HepG2 (cell line): ENCODE measurements around the gene RALY. TPM values are rescaled to one million over a fixed set of nuclear protein-coding genes. Genes with fewer than 3 reads are reported as not detected.

Source experiments
- ATAC-seq: fragments of 200-7000 bp; cut with Tn5 transposase; 3 replicates; pipeline ENCODE4 v1.9.1; 2020; ENCODE audit warnings: mild to moderate bottlenecking, moderate library complexity
- BruUV-seq: library from RNA; stranded (reverse); fragments of 400-500 nt; replicated peaks from 2 replicates; lab custom pipeline; 2021; lab: Mats Ljungman, UMichigan
- CTCF ChIA-PET: fragments of 300-600 bp; formaldehyde crosslinking; extraction: SDS; loops from one replicate; lab custom pipeline; 2021; ENCODE audit warnings: low total read pairs, inconsistent platforms, low intra/inter-chr PET ratio; lab: Yijun Ruan, JAX
- POLR2A ChIA-PET: fragments of 350-600 bp; sonication (Branson Sonifier 250); formaldehyde crosslinking; loops from one replicate; lab custom pipeline; 2020; ENCODE audit warnings: antibody characterized with exemption, inconsistent platforms; lab: Yijun Ruan, JAX
- DNase-seq: peaks from one replicate; pipeline ENCODE4 v3.0.0-alpha.2; 2015; ENCODE audit warnings: low spot score
- FAIRE-seq: peaks from 3 replicates; lab custom pipeline; 2011; peaks lifted over from hg19 to GRCh38; lab: Jason Lieb, UNC
- H2AFZ ChIP-seq: one replicate; pipeline ENCODE4 v1.6.1; 2011; ENCODE audit warnings: low read length, inconsistent platforms
- H3K27ac ChIP-seq: fragments of 300-600 bp; 3 replicates; pipeline ENCODE4 v1.8.0; 2011; ENCODE audit warnings: mixed run types, mild to moderate bottlenecking, mixed read lengths, low read length, inconsistent platforms; ENCODE audit not compliant: insufficient read depth; ENCODE audit errors: extremely low read length
- H3K27me3 ChIP-seq, 2 experiments: fragments of 200-600 bp in 1 of 2; 2 replicates in 1 of 2; 3 replicates in 1 of 2; pipeline versions ENCODE4 v1.6.0 to v1.8.0; 2011; ENCODE audit warnings: low read length in 2 of 2, mild to moderate bottlenecking in 2 of 2, moderate library complexity in 2 of 2, inconsistent platforms in 1 of 2; ENCODE audit not compliant: insufficient read depth in 2 of 2, control insufficient read depth in 1 of 2
- H3K36me3 ChIP-seq, 2 experiments: fragments of 200-600 bp in 1 of 2; replicated peaks in 1 of 2; 2 replicates in 1 of 2; 3 replicates in 1 of 2; pipeline versions ENCODE4 v1.5.1 to v1.8.0; 2011; ENCODE audit warnings: low read length in 2 of 2, inconsistent platforms in 1 of 2; ENCODE audit not compliant: insufficient read depth in 2 of 2, control insufficient read depth in 1 of 2
- H3K4me1 ChIP-seq: 2 replicates; pipeline ENCODE4 v1.5.1; 2012; ENCODE audit warnings: low read length, inconsistent platforms; ENCODE audit not compliant: insufficient read depth
- H3K4me2 ChIP-seq: 2 replicates; pipeline ENCODE4 v1.6.0; 2011; ENCODE audit warnings: low read depth, low read length, inconsistent platforms
- H3K4me3 ChIP-seq, 3 experiments: fragments of 200-600 bp in 1 of 3; sonication (generic), shearing (Covaris generic) in 1 of 3; replicated peaks in 1 of 3; 2 replicates each; pipeline ENCODE4 v1.5.1; 2011 to 2016; ENCODE audit warnings: low read length in 3 of 3, inconsistent platforms in 2 of 3, low read depth in 2 of 3, mild to moderate bottlenecking in 2 of 3, control low read depth in 1 of 3, mixed read lengths in 1 of 3; ENCODE audit not compliant: insufficient read depth in 1 of 3
- H3K79me2 ChIP-seq: one replicate; pipeline ENCODE4 v1.6.1; 2011; ENCODE audit warnings: low read length, inconsistent platforms; ENCODE audit not compliant: insufficient read depth
- H3K9ac ChIP-seq: 2 replicates; pipeline ENCODE4 v1.6.0; 2011; ENCODE audit warnings: mild to moderate bottlenecking, low read depth, low read length, inconsistent platforms; ENCODE audit not compliant: insufficient read depth
- H3K9me3 ChIP-seq: 2 replicates; pipeline ENCODE4 v1.5.1; 2012; ENCODE audit warnings: mild to moderate bottlenecking, low read length
- H4K20me1 ChIP-seq: 2 replicates; pipeline ENCODE4 v1.6.0; 2011; ENCODE audit warnings: inconsistent platforms, mild to moderate bottlenecking, low read length, moderate library complexity; ENCODE audit not compliant: insufficient read depth
- ATF1 ChIP-seq: IDR thresholded peaks from 2 replicates; pipeline ENCODE4 v1.6.1; 2016; ENCODE audit warnings: mild to moderate bottlenecking, control low read depth
- ATF7 ChIP-seq, 2 experiments: fragments of 450-650 bp in 1 of 2; sonication (generic) in 1 of 2; formaldehyde crosslinking in 1 of 2; IDR thresholded peaks; 2 replicates each; pipeline versions ENCODE4 v1.4.0 to v1.6.1; 2016 to 2020; ENCODE audit warnings: antibody characterized with exemption in 1 of 2, mild to moderate bottlenecking in 1 of 2, missing genetic modification reagents in 1 of 2
- BHLHE40 ChIP-seq: IDR thresholded peaks from 2 replicates; pipeline ENCODE4 v1.6.1; 2011; ENCODE audit warnings: low read length, improper control_type of control experiment
- DMAP1 ChIP-seq: IDR thresholded peaks from 2 replicates; pipeline ENCODE4 v1.6.1; 2016
- FOXK1 ChIP-seq: sonication (generic); formaldehyde crosslinking; IDR thresholded peaks from 2 replicates; pipeline ENCODE4 v1.4.0; 2020; ENCODE audit warnings: low read depth, missing genetic modification reagents, borderline replicate concordance
- GATA4 ChIP-seq: sonication (generic); IDR thresholded peaks from 2 replicates; pipeline ENCODE4 v1.6.1; 2016; ENCODE audit warnings: antibody characterized with exemption, low read depth, borderline replicate concordance
- GZF1 ChIP-seq: sonication (generic); formaldehyde crosslinking; IDR thresholded peaks from 2 replicates; pipeline ENCODE4 v1.5.1; 2020; ENCODE audit warnings: mild to moderate bottlenecking, missing genetic modification reagents
- JUN ChIP-seq: sonication (generic); formaldehyde crosslinking; IDR thresholded peaks from 2 replicates; pipeline ENCODE4 v1.4.0; 2020; ENCODE audit warnings: mild to moderate bottlenecking, missing genetic modification reagents
- MATR3 ChIP-seq: sonication (generic); formaldehyde crosslinking; IDR thresholded peaks from 2 replicates; pipeline ENCODE4 v1.4.0; 2020; ENCODE audit warnings: missing genetic modification reagents
- NONO ChIP-seq, 2 experiments: fragments of 450-650 bp in 1 of 2; sonication (generic) in 1 of 2; formaldehyde crosslinking in 1 of 2; IDR thresholded peaks in 1 of 2; conservative IDR thresholded peaks in 1 of 2; 2 replicates each; pipeline versions ENCODE4 v1.6.1 to v1.8.0; 2017 to 2022; ENCODE audit warnings: mild to moderate bottlenecking in 1 of 2, missing genetic modification reagents in 1 of 2, moderate library complexity in 1 of 2
- SMAD9 ChIP-seq: sonication (generic); formaldehyde crosslinking; IDR thresholded peaks from 2 replicates; pipeline ENCODE4 v1.5.1; 2020; ENCODE audit warnings: mild to moderate bottlenecking, missing genetic modification reagents
- TRIM24 ChIP-seq: sonication (generic); formaldehyde crosslinking; IDR thresholded peaks from 2 replicates; pipeline ENCODE4 v1.8.0; 2022; ENCODE audit warnings: mild to moderate bottlenecking, missing genetic modification reagents
- U2AF1 ChIP-seq: fragments of 200-400 bp; formaldehyde crosslinking; optimal IDR thresholded peaks from 2 replicates; pipeline ENCODE3; 2017; ENCODE audit warnings: mild to moderate bottlenecking, low read depth, low read length
- ZNF747 ChIP-seq: sonication (generic); formaldehyde crosslinking; IDR thresholded peaks from 2 replicates; pipeline ENCODE4 v1.8.1; 2023; ENCODE audit warnings: missing genetic modification reagents, mild to moderate bottlenecking, borderline replicate concordance
- ZNF761 ChIP-seq: sonication (generic); formaldehyde crosslinking; conservative IDR thresholded peaks from 2 replicates; pipeline ENCODE4 v1.4.0; 2020; ENCODE audit warnings: mild to moderate bottlenecking, missing genetic modification reagents
- WGBS: methylation state at CpG from one replicate; pipeline ENCODE4 v1.1.6; 2017; ENCODE audit warnings: low lambda C conversion rate; 5-methylcytosine and 5-hydroxymethylcytosine counted together
- in situ Hi-C: cut with HindIII; loops from 2 replicates; pipeline ENCODE4 v1.10.0; 2017; ENCODE audit warnings: low pct_unique_long_range_greater_than_20kb; ENCODE audit not compliant: extremely low pct_ligation_motif_present
- intact Hi-C: fragments of 100-400 bp; cut with micrococcal nuclease; formaldehyde crosslinking; loops from one replicate; pipeline ENCODE4 v1.10.0; 2022; ENCODE audit not compliant: unreplicated experiment
- polyA plus RNA-seq, 8 experiments: library from polyadenylated mRNA; depleted of rRNA in 3 of 8; stranded (reverse) in 7 of 8; unstranded in 1 of 8; fragments of >200 nt; fragmentation: Illumina TruSeq in 4 of 8; extraction: Trizol in 4 of 8; gene quantifications; 2 replicates each; pipeline versions ENCODE4 v1.2.1 to v1.2.3, GENCODE V29; 2011 to 2016; ENCODE audit warnings: low read depth in 4 of 8, missing spikeins in 1 of 8, mixed read lengths in 1 of 8; ENCODE audit not compliant: insufficient read depth in 1 of 8
- total RNA-seq, 5 experiments: library from RNA; depleted of rRNA; stranded (reverse); fragments of >200 nt; fragmentation: Illumina TruSeq; extraction: Trizol; gene quantifications; 2 replicates each; pipeline ENCODE4 v1.2.3, GENCODE V29; 2016; ENCODE audit warnings: low read depth in 1 of 5
- TF ChIP-seq, protein P1 (sequence below): sonication (generic); formaldehyde crosslinking; IDR thresholded peaks from 2 replicates; pipeline ENCODE4 v1.4.0; 2020; ENCODE audit warnings: missing genetic modification reagents

The RALY gene
- total and polyA plus RNA-seq, 2 of the 13 experiments (the other 11 are each of a cell fraction or from before 2014, with no cell fraction given) = 178 to 186 TPM

DNA sequence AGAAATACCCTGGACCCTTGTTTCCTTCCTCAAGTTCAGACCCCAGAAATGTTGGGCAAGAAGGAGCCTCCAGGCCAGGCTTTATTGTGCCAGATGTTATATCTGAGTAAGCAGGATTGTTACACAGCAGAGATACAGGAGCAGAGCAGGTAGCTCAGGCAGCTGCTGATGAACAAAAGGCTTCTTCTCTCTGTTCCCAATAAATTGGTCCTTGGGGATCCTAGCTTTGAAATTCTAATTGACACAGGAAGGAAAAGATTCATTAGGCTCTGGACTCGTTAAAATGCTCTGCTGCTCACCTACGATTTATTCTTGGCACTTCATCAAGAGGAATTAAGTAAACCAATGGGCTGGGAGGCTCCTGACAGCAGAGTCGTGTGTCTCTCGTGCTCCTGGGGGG lies 54.2 kb downstream of the RALY start:
- whole genome bisulfite sequencing = 97% methylated on average over 4 of the region's 4 CpGs
- POLR2A ChIA-PET = interaction anchor here (1.3 kb wide), 1 partner anchor 54 kb away, joined by 4 read pairs; the partner anchor contains the start of gene RALY

DNA sequence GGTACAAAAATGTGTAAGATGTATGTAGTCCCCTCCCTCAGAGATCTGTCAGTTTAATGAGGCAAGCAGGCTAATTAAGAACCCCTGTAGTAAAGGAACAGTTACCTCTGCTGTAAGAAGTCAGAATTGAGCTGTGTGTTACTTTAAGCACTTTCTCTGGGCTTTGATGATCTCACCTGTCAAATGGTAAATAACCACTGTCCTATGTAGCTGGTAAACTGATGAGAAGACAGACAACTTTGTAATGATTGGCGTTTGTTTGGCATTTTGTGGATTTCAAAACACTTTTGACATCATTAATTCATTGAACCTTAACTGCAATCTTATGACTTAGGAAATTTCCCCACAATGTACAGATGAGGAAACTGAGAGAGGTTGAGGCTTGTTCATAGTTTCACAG lies 55.7 kb downstream of the RALY start:
- Histone ChIP-seq H3K4me1 (peaks cover 70% of the 10 kb centered on the region), H3K4me3 (no peak overlapping the region), H3K27me3 (no peaks in the 10 kb centered on the region), H4K20me1 (peaks cover 76% of the 10 kb centered on the region), H3K27ac (no peak overlapping the region), H3K9me3 (no peaks in the 10 kb centered on the region), H3K9ac (no peak overlapping the region), H2AFZ (no peak overlapping the region), H3K36me3 (peaks cover 6 to 28% of the 10 kb centered on the region in 2 experiments), H3K79me2 (peaks cover 93% of the 10 kb centered on the region), H3K4me2 (no peak overlapping the region)
- ATAC-seq = no peak
- in situ Hi-C loops (no loop called here), intact Hi-C loops (no loop called here)
- 90% methylated on average over 1 of the region's 1 CpG for WGBS
- no TSS peak for BruUV-seq
- CTCF ChIA-PET = no interaction called here
- no peak for FAIRE-seq
- POLR2A ChIA-PET = interaction anchor here (1.2 kb wide), 1 partner anchor 56 kb away, joined by 5 read pairs; no protein-coding TSS in a partner anchor
- DNase-seq = no peak
- TF ChIP-seq TRIM24 (CRISPR knock-in tag) = no peak
- TF ChIP-seq U2AF1 = no peak
- TF ChIP-seq ZNF747 (CRISPR knock-in tag) = no peak
- TF ChIP-seq ZNF761 (CRISPR knock-in tag) = no peak
- TF ChIP-seq MATR3 (CRISPR knock-in tag) = no peak
- TF ChIP-seq FOXK1 (CRISPR knock-in tag) = no peak
- no peak for TF ChIP-seq JUN
- no peak for TF ChIP-seq DMAP1 (CRISPR knock-in tag)
- TF ChIP-seq ATF7 (IDR thresholded peaks at IDR 0.05) = no peak
- TF ChIP-seq ATF7 (CRISPR knock-in tag; IDR thresholded peaks at IDR 0.05) = no peak
- TF ChIP-seq BHLHE40 = no peak
- TF ChIP-seq ATF1 (CRISPR knock-in tag) = no peak
- TF ChIP-seq, all 625 proteins: peak for 0

More for the DNA sequence above, 54.2 kb downstream of the RALY start:
- Histone ChIP-seq H3K27me3 (no peaks in the 10 kb centered on the region), H3K9me3 (no peaks in the 10 kb centered on the region), H3K9ac (no peak overlapping the region), H3K4me1 (peaks cover 81% of the 10 kb centered on the region), H2AFZ (no peak overlapping the region), H3K4me2 (no peak overlapping the region), H4K20me1 (peaks cover 75% of the 10 kb centered on the region), H3K36me3 (peaks cover 6 to 29% of the 10 kb centered on the region in 2 experiments), H3K4me3 (no peak overlapping the region), H3K79me2 (peaks cover 94% of the 10 kb centered on the region), H3K27ac (no peak overlapping the region)
- TF ChIP-seq NONO (IDR thresholded peaks at IDR 0.05) (no peak), NONO (CRISPR knock-in tag; conservative IDR thresholded peaks at IDR 0.05) (no peak), GATA4 (no peak), GZF1 (CRISPR knock-in tag) (no peak), SMAD9 (no peak)
- TF ChIP-seq, protein P1, sequence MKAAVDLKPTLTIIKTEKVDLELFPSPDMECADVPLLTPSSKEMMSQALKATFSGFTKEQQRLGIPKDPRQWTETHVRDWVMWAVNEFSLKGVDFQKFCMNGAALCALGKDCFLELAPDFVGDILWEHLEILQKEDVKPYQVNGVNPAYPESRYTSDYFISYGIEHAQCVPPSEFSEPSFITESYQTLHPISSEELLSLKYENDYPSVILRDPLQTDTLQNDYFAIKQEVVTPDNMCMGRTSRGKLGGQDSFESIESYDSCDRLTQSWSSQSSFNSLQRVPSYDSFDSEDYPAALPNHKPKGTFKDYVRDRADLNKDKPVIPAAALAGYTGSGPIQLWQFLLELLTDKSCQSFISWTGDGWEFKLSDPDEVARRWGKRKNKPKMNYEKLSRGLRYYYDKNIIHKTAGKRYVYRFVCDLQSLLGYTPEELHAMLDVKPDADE (CRISPR knock-in tag) = no peak
- in situ Hi-C loops = no loop called here
- CTCF ChIA-PET = no interaction called here
- no TSS peak for BruUV-seq
- intact Hi-C loops = loop anchor here (1.0 kb wide), 1 partner anchor 35 kb away; no protein-coding TSS in a partner anchor
- FAIRE-seq (no peak), ATAC-seq (no peak), DNase-seq (no peak)
